Loucy (cell line): ENCODE results near the gene CYP46A1.

Experiments used
- H2AFZ ChIP-seq: fragments of 200-600 bp; sonication (generic); 2 replicates; pipeline ENCODE4 v1.6.0; 2016; ENCODE audit warnings: antibody characterized with exemption, mild to moderate bottlenecking, low read length, moderate library complexity
- H3F3A ChIP-seq: fragments of 200-600 bp; 2 replicates; pipeline ENCODE4 v1.6.0; 2016; ENCODE audit warnings: antibody characterized with exemption, low read depth, mild to moderate bottlenecking
- H3K27me3 ChIP-seq: fragments of 200-600 bp; sonication (generic); 2 replicates; pipeline ENCODE4 v1.6.1; 2014; ENCODE audit warnings: low read length, mild to moderate bottlenecking; ENCODE audit not compliant: insufficient read depth, poor library complexity, severe bottlenecking
- H3K36me3 ChIP-seq: fragments of 200-600 bp; sonication (generic); 2 replicates; pipeline ENCODE4 v1.6.1; 2016; ENCODE audit warnings: low read length; ENCODE audit not compliant: insufficient read depth
- H3K4me1 ChIP-seq: fragments of 200-600 bp; sonication (generic); 2 replicates; pipeline ENCODE4 v1.5.1; 2014; ENCODE audit warnings: low read length, mild to moderate bottlenecking; ENCODE audit not compliant: insufficient read depth, poor library complexity, severe bottlenecking
- H3K4me2 ChIP-seq: fragments of 200-600 bp; sonication (generic); 2 replicates; pipeline ENCODE4 v1.6.0; 2014; ENCODE audit warnings: antibody characterized with exemption, low read length, low read depth, mild to moderate bottlenecking; ENCODE audit not compliant: poor library complexity, severe bottlenecking
- H3K4me3 ChIP-seq: fragments of 200-600 bp; sonication (generic); 2 replicates; pipeline ENCODE4 v1.5.1; 2014; ENCODE audit warnings: low read length, mild to moderate bottlenecking, mixed read lengths; ENCODE audit not compliant: poor library complexity, severe bottlenecking
- H3K79me2 ChIP-seq: fragments of 200-600 bp; sonication (generic); 2 replicates; pipeline ENCODE4 v1.6.1; 2014; ENCODE audit warnings: low read length; ENCODE audit not compliant: insufficient read depth
- H3K9ac ChIP-seq: fragments of 200-600 bp; sonication (generic); 2 replicates; pipeline ENCODE4 v1.6.0; 2014; ENCODE audit warnings: mild to moderate bottlenecking, low read depth, low read length, moderate library complexity; ENCODE audit not compliant: poor library complexity, severe bottlenecking
- H3K9me2 ChIP-seq: fragments of 200-600 bp; sonication (generic); replicated peaks from 2 replicates; pipeline ENCODE4 v1.6.1; 2016; ENCODE audit warnings: low read depth, low read length, mixed read lengths
- H3K9me3 ChIP-seq: fragments of 200-600 bp; sonication (generic); 2 replicates; pipeline ENCODE4 v1.6.1; 2014; ENCODE audit warnings: mild to moderate bottlenecking, antibody characterized with exemption, low read length, low read depth; ENCODE audit not compliant: insufficient read depth
- H4K20me1 ChIP-seq: fragments of 200-600 bp; sonication (generic); 2 replicates; pipeline ENCODE4 v1.6.0; 2014; ENCODE audit warnings: antibody characterized with exemption, low read length, mild to moderate bottlenecking; ENCODE audit not compliant: insufficient read depth, poor library complexity, severe bottlenecking
- EZH2phosphoT487 ChIP-seq: fragments of 200-600 bp; IDR thresholded peaks from 2 replicates; pipeline ENCODE4 v1.6.1; 2018; ENCODE audit warnings: antibody characterized with exemption, mild to moderate bottlenecking, moderate library complexity, borderline replicate concordance
- TF ChIP-seq, protein P1 (sequence below): fragments of 200-600 bp; sonication (generic); conservative IDR thresholded peaks from 2 replicates; pipeline ENCODE4 v1.5.1; 2014; ENCODE audit warnings: mild to moderate bottlenecking, antibody characterized with exemption, low read length

CYP46A1 gene

DNA sequence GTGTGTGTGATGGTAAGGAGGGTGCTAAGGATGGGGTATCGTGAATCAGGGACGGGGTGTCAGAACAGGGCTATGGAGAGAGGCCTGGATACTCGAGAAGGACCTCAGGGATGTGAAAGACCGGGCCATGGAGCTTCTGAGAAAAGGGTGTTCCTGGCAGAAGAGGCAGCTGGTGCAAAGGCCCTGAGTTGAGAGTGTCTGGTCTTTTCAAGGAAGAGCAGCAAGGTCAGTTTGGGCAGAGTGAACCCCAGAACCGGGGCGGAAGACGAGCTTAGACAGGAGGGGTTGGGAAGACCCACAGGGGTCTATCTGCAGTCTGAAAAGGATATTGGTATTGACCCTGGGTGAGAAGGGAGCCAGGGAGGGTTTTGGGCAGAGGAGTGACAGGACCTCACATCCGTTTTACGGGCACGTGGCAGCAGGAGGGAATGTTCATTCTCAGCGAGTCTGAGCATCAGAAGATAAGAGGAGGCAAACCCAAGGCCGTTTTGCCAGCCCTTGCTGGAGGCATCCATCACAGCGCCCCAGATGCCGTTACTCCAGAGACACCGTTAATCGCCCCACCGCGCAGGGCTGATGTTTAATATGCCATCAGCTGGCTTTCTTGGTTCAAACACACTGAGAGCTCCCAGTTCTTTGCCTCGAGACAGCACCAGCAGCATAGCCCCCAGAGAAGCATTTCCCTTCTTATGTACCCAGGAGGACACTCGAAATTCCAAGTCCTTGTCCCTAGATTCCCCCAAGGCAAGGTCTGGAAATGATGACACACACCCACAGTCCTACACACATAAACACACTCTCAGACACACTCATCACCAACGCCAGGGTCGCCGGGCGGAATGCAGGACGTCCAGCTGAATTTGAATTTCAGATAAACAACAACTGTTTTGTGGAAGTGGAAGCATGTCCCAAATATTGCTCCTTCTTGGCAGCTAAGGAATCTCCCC, 67.7 kb downstream of the CYP46A1 start:
- H3K9ac ChIP-seq = no peak overlapping the region
- no peaks in the 10 kb centered on the region for H3K9me2 ChIP-seq
- no peak overlapping the region for H2AFZ ChIP-seq
- no peaks in the 10 kb centered on the region for H3K36me3 ChIP-seq
- H3K4me1 ChIP-seq = peaks cover 28% of the 10 kb centered on the region
- H3K4me3 ChIP-seq = peak overlapping the region; percentile 66
- no peaks in the 10 kb centered on the region for H3K9me3 ChIP-seq
- H3K27me3 ChIP-seq = no peaks in the 10 kb centered on the region
- TF ChIP-seq, protein P1, sequence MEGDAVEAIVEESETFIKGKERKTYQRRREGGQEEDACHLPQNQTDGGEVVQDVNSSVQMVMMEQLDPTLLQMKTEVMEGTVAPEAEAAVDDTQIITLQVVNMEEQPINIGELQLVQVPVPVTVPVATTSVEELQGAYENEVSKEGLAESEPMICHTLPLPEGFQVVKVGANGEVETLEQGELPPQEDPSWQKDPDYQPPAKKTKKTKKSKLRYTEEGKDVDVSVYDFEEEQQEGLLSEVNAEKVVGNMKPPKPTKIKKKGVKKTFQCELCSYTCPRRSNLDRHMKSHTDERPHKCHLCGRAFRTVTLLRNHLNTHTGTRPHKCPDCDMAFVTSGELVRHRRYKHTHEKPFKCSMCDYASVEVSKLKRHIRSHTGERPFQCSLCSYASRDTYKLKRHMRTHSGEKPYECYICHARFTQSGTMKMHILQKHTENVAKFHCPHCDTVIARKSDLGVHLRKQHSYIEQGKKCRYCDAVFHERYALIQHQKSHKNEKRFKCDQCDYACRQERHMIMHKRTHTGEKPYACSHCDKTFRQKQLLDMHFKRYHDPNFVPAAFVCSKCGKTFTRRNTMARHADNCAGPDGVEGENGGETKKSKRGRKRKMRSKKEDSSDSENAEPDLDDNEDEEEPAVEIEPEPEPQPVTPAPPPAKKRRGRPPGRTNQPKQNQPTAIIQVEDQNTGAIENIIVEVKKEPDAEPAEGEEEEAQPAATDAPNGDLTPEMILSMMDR = no peak
- no peak for TF ChIP-seq EZH2phosphoT487
- no peaks in the 10 kb centered on the region for H3K79me2 ChIP-seq
- no peaks in the 10 kb centered on the region for H4K20me1 ChIP-seq
- peak overlapping the region; percentile 67 for H3K4me2 ChIP-seq
- no peaks in the 10 kb centered on the region for H3F3A ChIP-seq

DNA sequence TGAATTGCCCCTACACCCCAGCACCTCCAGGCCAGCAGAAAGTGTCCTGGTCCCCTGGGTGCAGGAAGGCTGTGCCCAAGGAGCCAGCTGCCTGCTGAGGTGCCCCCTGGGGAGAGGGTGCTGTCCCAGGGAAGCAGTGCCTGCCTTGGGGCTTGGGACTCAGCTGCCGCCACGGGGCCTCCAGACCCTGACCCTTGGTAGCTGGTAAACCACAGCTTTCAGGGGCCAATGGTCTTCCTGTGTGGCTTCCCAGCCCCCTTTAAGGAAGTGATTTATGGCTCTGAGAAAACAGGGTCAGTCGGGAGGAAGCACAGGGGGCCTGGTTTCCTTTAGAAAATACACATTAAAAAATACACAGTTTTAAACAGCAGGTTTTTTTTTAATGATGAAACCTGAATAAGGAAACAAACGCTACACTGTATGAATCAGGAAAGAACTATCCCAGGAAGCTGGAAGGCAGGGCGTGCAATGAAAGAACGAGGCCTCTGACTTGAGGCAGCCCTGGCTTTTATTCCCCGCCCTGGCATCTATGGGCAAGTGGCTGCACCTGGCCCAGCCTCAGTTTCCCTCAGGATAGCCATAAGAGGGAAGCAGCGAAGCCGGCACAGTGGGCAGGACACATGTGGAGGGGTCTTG, 68.5 kb downstream of the CYP46A1 start:
- TF ChIP-seq, protein P1 = no peak; the same call in 1 of the 2 replicates
- TF ChIP-seq EZH2phosphoT487 = no peak
- no peaks in the 10 kb centered on the region for H3K9me3 ChIP-seq
- no peaks in the 10 kb centered on the region for H3K27me3 ChIP-seq
- H3K4me2 ChIP-seq = peak overlapping the region; percentile 67
- H3K9ac ChIP-seq = no peak overlapping the region
- H3K9me2 ChIP-seq = no peaks in the 10 kb centered on the region
- no peaks in the 10 kb centered on the region for H3K79me2 ChIP-seq
- H4K20me1 ChIP-seq = no peaks in the 10 kb centered on the region
- H3K4me3 ChIP-seq = peak overlapping the region; percentile 66
- no peaks in the 10 kb centered on the region for H3F3A ChIP-seq
- H2AFZ ChIP-seq = peak overlapping the region; percentile 30; the same call in 1 of the 2 replicates
- H3K36me3 ChIP-seq = no peaks in the 10 kb centered on the region
- peaks cover 28% of the 10 kb centered on the region for H3K4me1 ChIP-seq

DNA sequence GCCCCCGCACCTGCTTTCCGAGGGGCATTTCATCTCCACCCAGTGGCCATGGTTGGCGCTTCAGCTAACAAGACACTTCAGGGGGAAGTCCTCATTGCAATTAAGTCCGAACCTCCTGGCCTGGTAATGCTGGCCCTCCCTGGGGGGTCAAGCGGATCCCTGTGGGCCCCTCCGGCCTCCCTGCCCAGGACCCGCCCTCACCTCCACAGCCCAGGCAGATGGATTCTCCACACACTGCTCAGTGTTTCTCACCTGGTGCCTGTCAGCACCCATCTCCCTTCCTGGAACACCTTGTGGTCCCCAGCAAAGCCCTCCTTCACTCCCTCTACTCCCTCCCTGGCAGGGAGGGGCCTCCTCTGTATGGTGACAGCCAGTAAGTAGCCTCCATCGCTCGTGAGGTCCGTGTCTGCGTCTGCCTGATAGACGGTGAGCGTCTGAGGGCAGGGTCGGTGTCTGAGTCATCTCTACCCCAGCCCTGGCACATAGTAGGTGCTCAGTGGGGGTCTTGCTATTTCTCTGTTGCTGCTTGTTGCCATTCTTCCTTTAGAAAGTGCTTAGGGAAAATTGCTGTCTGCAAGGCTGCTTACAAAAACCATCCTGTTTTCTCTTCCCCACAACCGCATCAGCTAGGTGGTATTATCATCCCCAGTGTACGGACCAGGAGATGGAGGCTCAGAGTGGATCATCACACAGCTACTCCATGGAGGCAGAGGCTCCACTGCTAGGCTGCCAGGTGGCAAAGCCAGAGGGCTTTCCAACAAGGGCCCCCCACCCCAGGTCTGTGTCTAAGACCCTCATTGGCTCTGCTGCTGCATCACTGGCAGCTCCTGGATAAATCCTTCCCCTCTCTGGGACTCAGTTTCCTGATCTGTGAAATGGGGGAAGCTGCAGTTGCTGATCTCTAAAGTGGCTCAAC, 69.4 kb downstream of the CYP46A1 start:
- peak overlapping the region; percentile 33 for H3K4me3 ChIP-seq
- no peaks in the 10 kb centered on the region for H4K20me1 ChIP-seq
- H2AFZ ChIP-seq = peak overlapping the region; percentile 51
- H3K9me2 ChIP-seq = no peaks in the 10 kb centered on the region
- H3K79me2 ChIP-seq = no peaks in the 10 kb centered on the region
- no peaks in the 10 kb centered on the region for H3K27me3 ChIP-seq
- H3K36me3 ChIP-seq = no peaks in the 10 kb centered on the region
- no peaks in the 10 kb centered on the region for H3F3A ChIP-seq
- peak overlapping the region; percentile 78 for H3K4me2 ChIP-seq
- peaks cover 28% of the 10 kb centered on the region for H3K4me1 ChIP-seq
- H3K9ac ChIP-seq = peak overlapping the region; percentile 53
- TF ChIP-seq, protein P1 = peak; percentile 18
- no peak for TF ChIP-seq EZH2phosphoT487
- no peaks in the 10 kb centered on the region for H3K9me3 ChIP-seq
